ENCODE data around the gene SERTM2.
"Not testable (repeated sequence)": the region's sequence is repeated elsewhere in the genome, so short reads cannot be mapped to it uniquely, and the experiment has no call there.

Gene SERTM2

GRCh38 chrX:111511477-111511876, at the start of gene SERTM2:
Gene SERTM2, plus strand, starts transcription at chrX:111511645. Its CDS starts 7,213 bp downstream, at chrX:111518858.
- peak in 1 of 2 experiments; percentile 0 for DNase-seq

- no peak for DNase-seq
These were observed 45.8 kb upstream of the SERTM2 start for GRCh38 chrX:111465669-111466068.

- DNase-seq = no peak
These were observed 43.5 kb upstream of the SERTM2 start for GRCh38 chrX:111467896-111468295.

GRCh38 chrX:111470681-111471403, 40.6 kb upstream of the SERTM2 start:
- no peak for DNase-seq

- no peak for DNase-seq
These were observed 29.5 kb upstream of the SERTM2 start for GRCh38 chrX:111481896-111482295.

- no peak for DNase-seq
These were observed 28.3 kb upstream of the SERTM2 start for GRCh38 chrX:111483135-111483534.

GRCh38 chrX:111483881-111484280, 27.6 kb upstream of the SERTM2 start:
- no peak for DNase-seq

- DNase-seq = no peak
These were observed 20.8 kb upstream of the SERTM2 start for GRCh38 chrX:111490688-111491087.

- no peak for DNase-seq
These were observed 19.4 kb upstream of the SERTM2 start for GRCh38 chrX:111492085-111492484.

- no peak for DNase-seq
These were observed 12.8 kb upstream of the SERTM2 start for GRCh38 chrX:111498538-111499103.

- no peak for DNase-seq
These were observed 7.9 kb upstream of the SERTM2 start for GRCh38 chrX:111503485-111503993.

GRCh38 chrX:111504941-111505340, 6.5 kb upstream of the SERTM2 start:
- peak; percentile 0 to 2 for DNase-seq

GRCh38 chrX:111505783-111506182, 5.7 kb upstream of the SERTM2 start:
- no peak for DNase-seq

GRCh38 chrX:111506826-111507225, 4.6 kb upstream of the SERTM2 start:
- DNase-seq = no peak

GRCh38 chrX:111507933-111508332, 3.5 kb upstream of the SERTM2 start:
- DNase-seq = no peak

- no peak for DNase-seq
These were observed 3.9 kb downstream of the SERTM2 start for GRCh38 chrX:111515298-111515697.

GRCh38 chrX:111518667-111519066, 7.2 kb downstream of the SERTM2 start:
- no peak for DNase-seq

GRCh38 chrX:111519215-111519614, 7.8 kb downstream of the SERTM2 start:
- DNase-seq = no peak

- DNase-seq = no peak
These were observed 9.1 kb downstream of the SERTM2 start for GRCh38 chrX:111520506-111520905.

GRCh38 chrX:111521169-111521568, 9.7 kb downstream of the SERTM2 start:
- DNase-seq = no peak

- DNase-seq = no peak
These were observed 31.8 kb downstream of the SERTM2 start for GRCh38 chrX:111543212-111543741.

- DNase-seq = not testable (repeated sequence)
These were observed 37.8 kb downstream of the SERTM2 start for GRCh38 chrX:111549235-111549634.

- DNase-seq = no peak
These were observed 44.0 kb downstream of the SERTM2 start for GRCh38 chrX:111555406-111555958.

GRCh38 chrX:111560801-111561200, 49.4 kb downstream of the SERTM2 start:
- DNase-seq = no peak
